Stimulated activated CD8-positive, alpha-beta memory T cell treated with anti-CD3 and anti-CD28 coated beads, Interleukin-4, amount 100 ng/mL, for 4 hours (primary cell): ENCODE measurements around the gene BPIFB4.
"Not testable (repeated sequence)": the region's sequence is repeated elsewhere in the genome, so short reads cannot be mapped to it uniquely, and the experiment has no call there.

ENCODE experiments used
- DNase-seq, 2 donors: peaks; one replicate each; pipeline ENCODE4 v3.0.0-alpha.2; 2020; ENCODE audit warnings: low read depth in 2 of 2, low spot score in 1 of 2

BPIFB4 gene

GRCh38 chr20:33079259-33079658 lies at the start of gene BPIFB4:
Gene BPIFB4 (plus strand): TSS chr20:33079643. CDS start chr20:33081527, 1,884 bp downstream.
- DNase-seq, result no peak

- no peak for DNase-seq
Measured at GRCh38 chr20:33030076-33030475, 49.4 kb upstream of the BPIFB4 start.

DNA sequence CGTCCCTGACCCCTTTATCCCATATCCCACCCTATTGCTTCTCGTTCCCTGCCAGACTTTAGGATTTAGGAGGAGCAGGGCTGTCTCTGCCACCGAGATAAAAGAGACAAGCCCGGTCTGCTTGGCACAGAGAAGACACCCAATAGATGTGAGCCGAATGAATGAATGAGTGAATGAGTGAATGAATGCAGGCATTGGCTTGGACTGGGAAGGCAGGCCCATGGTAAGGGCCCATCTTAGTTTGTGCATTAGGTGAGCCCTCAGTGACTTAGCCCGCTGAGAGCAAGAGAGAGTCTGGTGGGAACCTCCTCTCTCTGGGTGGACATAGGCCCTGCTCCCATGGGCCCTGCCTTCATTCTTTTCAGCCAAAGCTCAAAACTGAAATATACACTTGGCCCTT lies 48.9 kb upstream of the BPIFB4 start:
- DNase-seq, result no peak

DNA sequence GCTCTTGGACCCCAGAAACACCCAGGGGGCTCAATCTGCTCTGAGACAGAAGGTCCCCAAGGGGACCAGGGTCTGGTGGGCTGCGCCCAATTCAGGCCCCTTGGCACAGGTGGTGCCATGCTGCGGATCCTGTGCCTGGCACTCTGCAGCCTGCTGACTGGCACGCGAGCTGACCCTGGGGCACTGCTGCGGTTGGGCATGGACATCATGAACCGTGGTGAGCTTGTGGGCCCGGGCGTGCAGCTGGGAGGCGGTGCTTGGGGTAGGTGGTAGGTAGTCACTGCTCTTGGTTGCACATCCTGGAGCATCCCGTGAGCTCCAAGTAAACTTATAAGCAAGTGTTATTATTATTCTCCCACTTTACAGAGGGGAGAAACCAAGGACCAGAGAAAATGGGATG lies 47.9 kb upstream of the BPIFB4 start, which contains the start of gene BPIFB6:
Gene BPIFB6, plus strand, starts transcription at position 118 of the 400 bp plus-strand sequence. Its CDS starts 0 bp downstream, at position 118.
- no peak for DNase-seq

- DNase-seq, result no peak
Measured at GRCh38 chr20:33032555-33032954, 46.9 kb upstream of the BPIFB4 start.

GRCh38 chr20:33033381-33033780 lies 46.1 kb upstream of the BPIFB4 start:
- DNase-seq, result no peak

GRCh38 chr20:33034115-33034514 lies 45.3 kb upstream of the BPIFB4 start:
- no peak for DNase-seq

DNA sequence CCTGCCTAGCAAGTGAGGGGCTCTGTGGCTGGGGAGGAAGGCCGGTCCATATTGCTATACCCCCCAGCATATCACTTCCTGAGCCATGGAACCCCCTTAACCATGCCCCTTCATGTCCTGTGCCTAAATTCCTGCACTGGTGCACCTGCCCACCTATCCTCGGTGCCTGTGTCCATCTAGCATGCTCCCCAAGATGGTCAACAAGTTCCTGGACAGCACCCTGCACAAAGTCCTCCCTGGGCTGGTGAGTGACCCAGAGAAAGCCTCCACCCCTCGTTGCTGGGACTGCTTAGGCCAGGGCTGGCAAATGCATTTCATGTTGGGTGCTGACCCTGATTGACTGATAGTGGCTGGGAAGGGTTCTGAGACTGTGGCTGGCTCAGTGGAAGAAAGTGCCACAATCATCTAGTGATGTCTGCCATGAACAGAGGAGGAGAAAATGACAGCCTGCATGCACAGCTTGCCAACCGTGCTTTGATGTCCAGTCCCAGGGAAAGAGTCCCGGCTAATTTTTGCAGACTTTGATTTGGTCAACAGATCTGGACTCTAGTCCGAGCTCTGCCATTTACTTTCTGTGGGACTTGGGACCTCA lies 44.4 kb upstream of the BPIFB4 start:
- DNase-seq, result no peak

DNA sequence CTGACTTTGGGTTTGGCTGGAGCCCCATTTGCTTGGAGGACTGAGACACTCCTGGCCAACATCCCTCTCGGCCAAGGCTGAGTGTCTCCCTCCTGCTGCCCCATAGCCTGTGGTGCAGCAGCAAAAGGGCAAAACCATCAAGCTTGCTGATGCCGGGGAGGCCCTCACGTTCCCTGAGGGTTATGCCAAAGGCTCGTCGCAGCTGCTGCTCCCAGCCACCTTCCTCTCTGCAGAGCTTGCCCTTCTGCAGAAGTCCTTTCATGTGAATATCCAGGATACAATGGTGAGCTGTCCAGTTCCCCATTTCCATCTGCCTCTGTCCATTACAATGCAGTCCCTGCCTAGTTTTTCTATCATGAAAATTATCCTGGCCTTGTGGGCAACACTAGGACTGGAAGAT lies 42.0 kb upstream of the BPIFB4 start:
- no peak for DNase-seq

DNA sequence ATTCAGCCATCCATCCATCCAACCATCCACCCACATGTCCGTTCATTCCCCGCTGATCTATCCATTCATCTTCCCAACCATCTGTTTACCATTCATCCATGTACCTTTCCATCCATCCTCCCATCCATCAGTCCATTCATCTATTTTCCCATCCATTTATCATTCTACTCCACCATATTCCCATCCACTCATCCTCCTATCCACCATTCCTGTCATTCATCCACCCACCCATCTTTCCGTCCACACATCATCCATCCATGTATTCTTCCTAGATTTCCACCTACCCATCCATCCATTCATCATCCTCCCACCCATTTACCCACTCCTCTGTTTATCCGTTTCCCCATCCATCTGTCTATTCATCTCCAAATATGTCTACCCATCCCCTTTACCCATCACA lies 41.2 kb upstream of the BPIFB4 start:
- no peak for DNase-seq

DNA sequence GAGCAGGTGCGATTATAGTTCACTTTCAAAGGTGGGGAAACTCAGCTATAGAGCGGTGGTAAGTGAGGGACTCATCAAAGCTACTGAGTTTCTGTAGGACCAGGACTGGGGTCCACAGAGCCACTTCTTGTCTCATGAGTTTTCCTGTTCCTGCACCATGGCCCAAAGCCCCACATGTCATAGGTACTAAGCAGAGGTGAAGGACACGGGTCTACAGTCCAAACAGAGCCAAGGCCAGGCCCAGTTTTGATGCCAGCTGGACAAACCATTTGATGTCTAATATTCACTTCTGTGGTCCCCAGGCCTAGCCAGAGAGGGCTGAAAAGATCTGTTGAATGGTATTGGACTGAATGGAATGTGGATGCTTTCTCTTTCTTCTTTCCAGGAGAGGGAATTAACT lies 37.0 kb upstream of the BPIFB4 start:
- no peak for DNase-seq

GRCh38 chr20:33042983-33043730 lies 36.3 kb upstream of the BPIFB4 start:
- no peak for DNase-seq

GRCh38 chr20:33043731-33044181 lies 35.7 kb upstream of the BPIFB4 start:
- no peak for DNase-seq

DNA sequence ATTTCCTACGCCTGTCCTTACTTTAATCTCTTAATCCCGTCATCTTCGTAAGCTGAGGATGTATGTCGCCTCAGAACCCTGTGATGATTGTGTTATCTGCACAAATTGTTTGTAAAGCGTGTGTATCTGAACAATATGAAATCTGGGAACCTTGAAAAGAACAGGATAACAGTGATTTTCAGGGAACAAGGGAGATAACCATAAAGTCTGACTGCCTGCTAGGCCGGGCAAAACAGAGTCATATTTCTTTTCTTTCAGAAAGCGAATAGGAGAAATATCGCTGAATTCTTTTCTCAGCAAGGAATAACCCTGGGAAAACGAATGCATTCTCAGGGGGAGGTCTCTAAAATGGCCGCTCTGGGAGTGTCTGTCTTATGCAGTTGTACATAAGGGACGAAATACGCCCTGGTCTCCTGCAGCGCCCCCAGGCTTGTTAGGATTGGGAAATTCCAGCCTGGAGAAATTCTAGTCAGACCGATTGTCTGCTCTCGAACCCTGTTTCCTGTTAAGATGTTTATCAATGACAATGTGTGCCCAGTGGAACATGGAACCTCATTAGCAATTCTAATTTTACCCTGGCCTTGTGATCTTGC lies 34.2 kb upstream of the BPIFB4 start:
- not testable (repeated sequence) for DNase-seq

GRCh38 chr20:33046412-33046811 lies 33.0 kb upstream of the BPIFB4 start:
- no peak for DNase-seq

- no peak for DNase-seq
Measured at GRCh38 chr20:33051333-33051732, 28.1 kb upstream of the BPIFB4 start.

DNA sequence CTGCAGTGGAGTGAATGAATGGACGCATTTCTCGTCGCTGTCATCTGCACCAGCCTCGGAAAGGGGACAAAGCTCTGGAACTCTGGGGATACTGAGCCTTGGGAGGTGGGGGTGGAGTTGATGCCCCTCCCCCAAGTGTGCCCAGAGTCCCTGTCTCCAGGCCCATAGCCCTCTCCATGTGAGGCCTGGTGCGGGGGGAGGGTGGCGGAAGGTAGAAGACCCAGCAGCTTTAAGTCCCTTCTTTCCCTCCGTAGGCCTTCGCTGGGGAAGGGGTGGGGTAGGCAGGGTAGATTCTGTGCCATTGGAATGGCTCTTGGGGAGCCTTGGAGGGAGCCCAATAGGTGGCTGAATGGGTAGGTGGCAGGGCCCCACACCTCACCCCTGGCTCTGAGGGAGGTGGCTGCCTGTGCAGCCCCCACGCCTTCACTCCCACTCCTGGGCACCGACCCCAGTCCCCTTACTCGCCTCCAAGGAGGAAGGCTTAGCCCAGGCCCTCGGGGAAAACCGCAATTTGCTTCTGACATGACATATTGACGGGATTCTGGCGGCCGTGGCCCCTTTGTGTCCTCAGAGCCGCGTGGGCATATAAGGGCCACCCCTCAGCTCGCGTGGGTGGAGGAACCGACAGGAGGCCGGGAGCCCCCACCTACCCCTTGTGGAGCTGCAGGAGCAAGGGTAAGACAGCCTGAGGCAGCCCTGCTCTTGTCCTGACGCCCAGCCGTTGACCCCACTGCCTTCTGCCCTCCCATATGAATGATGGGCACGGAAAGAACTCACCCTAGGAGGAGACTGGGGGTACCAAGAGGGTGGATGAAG lies 25.9 kb upstream of the BPIFB4 start, which contains the start of gene BPIFB3:
Gene BPIFB3, plus strand, starts transcription at position 613 of the 816 bp plus-strand sequence. CDS start 1,533 bp downstream, outside the sequence.
- no peak for DNase-seq

DNA sequence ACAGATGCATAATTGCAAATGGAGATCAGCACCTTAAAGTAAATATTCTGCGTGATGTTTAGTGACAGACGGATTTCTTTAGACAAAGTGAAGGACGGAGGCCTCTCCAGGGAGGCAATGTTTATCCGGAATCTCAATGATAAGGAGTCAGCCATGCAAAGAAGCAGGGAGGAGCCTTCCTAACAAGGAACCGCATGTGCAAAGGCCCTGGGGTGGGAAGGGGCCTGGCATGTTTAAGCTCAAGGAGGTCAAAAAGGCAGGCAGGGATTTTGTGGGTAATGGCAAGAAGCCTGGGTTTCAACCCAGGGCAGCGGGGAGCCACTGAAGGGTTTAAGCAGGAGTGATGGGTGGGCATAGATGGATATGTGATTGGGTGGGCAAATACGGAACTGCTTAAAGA lies 25.1 kb upstream of the BPIFB4 start:
- no peak for DNase-seq

DNA sequence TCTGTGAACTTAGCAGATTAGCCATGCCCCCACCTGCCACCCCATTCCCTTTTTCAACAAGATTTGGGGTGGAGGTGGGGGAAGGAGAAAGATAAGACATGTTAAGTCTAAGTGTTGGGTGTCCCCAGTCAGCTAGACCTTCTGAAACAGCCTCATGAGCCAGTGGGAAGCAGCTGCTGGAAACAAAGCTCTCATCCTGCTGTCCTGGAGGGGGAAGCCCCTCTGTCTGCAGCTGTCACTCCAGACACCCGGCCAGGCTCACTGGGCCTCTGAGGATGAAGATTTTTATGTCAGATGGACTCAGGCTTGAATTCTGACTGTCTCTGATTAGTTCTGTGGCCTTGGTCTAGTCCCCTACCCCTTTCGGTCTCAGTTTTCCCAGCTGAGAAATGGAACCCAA lies 24.7 kb upstream of the BPIFB4 start:
- DNase-seq, result no peak

GRCh38 chr20:33059136-33059535 lies 20.3 kb upstream of the BPIFB4 start:
- DNase-seq, result no peak

DNA sequence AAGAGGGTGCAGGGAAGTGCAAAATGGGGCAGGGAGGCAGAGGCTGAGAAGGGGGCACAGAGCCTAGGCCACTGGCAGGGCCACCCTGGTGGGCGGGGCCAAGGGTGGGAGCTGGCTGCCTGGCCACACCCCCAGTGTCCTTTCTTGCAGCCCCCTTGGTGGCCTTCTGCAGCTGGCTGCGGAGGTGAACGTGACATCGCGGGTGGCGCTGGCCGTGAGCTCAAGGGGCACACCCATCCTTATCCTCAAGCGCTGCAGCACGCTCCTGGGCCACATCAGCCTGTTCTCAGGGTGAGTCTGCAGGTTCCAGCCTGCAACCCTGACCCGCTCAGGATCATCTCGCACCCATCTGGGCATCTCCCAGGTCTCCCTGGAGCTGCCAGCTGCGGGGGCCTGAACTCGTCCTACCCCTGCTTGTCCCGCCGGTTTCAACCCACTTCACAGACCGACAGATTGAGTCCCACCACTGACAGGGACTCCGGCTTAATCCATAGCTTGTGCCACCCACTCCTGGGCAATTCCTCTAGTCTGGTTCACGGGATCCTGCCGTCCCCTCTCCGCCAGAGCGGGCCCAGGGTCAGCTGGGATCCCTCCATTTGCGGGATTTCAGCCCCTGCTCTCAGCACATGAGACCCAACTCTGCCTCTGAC lies 19.6 kb upstream of the BPIFB4 start:
- no peak for DNase-seq
